Activated naive CD4-positive, alpha-beta T cell treated with anti-CD3 and anti-CD28 coated beads for 36 hours (primary cell): ENCODE measurements around the gene ERCC6L2. TPM values are rescaled to one million over a fixed set of nuclear protein-coding genes. Genes with fewer than 3 reads are reported as not detected.
A peak's percentile ranks its signal among the peaks of the same experiment; 100 is the strongest.

Experiments used
- CTCF ChIA-PET: fragments of 350-600 bp; sonication (Branson Sonifier 250); formaldehyde crosslinking; loops from one replicate; lab custom pipeline; 2021; ENCODE audit warnings: antibody characterized with exemption; lab: Charles Lee
- DNase-seq: peaks from one replicate; pipeline ENCODE4 v3.0.0-alpha.2; 2020
- H3K27ac Mint-ChIP-seq: one replicate; pipeline ENCODE4 v1.8.0; 2021; ENCODE audit warnings: mild to moderate bottlenecking, mixed read lengths
- H3K27me3 Mint-ChIP-seq: one replicate; pipeline ENCODE4 v1.8.0; 2021; ENCODE audit warnings: low read depth, mixed read lengths
- H3K36me3 Mint-ChIP-seq: one replicate; pipeline ENCODE4 v1.8.0; 2021; ENCODE audit warnings: low read depth, mixed read lengths
- H3K4me1 Mint-ChIP-seq: one replicate; pipeline ENCODE4 v1.8.0; 2021; ENCODE audit warnings: low read depth, mixed read lengths
- H3K4me3 Mint-ChIP-seq: one replicate; pipeline ENCODE4 v1.8.0; 2021; ENCODE audit warnings: mild to moderate bottlenecking, moderate library complexity, mixed read lengths
- H3K9me3 Mint-ChIP-seq: one replicate; pipeline ENCODE4 v1.8.0; 2021; ENCODE audit warnings: mixed read lengths
- intact Hi-C: fragments of 100-400 bp; cut with micrococcal nuclease; formaldehyde crosslinking; loops from one replicate; pipeline ENCODE4 v1.15.1; 2023
- total RNA-seq, 2 experiments: library from RNA; stranded (reverse); gene quantifications; one replicate each; pipeline ENCODE4 v1.2.3, GENCODE V29; 2021

The ERCC6L2 gene, protein sequence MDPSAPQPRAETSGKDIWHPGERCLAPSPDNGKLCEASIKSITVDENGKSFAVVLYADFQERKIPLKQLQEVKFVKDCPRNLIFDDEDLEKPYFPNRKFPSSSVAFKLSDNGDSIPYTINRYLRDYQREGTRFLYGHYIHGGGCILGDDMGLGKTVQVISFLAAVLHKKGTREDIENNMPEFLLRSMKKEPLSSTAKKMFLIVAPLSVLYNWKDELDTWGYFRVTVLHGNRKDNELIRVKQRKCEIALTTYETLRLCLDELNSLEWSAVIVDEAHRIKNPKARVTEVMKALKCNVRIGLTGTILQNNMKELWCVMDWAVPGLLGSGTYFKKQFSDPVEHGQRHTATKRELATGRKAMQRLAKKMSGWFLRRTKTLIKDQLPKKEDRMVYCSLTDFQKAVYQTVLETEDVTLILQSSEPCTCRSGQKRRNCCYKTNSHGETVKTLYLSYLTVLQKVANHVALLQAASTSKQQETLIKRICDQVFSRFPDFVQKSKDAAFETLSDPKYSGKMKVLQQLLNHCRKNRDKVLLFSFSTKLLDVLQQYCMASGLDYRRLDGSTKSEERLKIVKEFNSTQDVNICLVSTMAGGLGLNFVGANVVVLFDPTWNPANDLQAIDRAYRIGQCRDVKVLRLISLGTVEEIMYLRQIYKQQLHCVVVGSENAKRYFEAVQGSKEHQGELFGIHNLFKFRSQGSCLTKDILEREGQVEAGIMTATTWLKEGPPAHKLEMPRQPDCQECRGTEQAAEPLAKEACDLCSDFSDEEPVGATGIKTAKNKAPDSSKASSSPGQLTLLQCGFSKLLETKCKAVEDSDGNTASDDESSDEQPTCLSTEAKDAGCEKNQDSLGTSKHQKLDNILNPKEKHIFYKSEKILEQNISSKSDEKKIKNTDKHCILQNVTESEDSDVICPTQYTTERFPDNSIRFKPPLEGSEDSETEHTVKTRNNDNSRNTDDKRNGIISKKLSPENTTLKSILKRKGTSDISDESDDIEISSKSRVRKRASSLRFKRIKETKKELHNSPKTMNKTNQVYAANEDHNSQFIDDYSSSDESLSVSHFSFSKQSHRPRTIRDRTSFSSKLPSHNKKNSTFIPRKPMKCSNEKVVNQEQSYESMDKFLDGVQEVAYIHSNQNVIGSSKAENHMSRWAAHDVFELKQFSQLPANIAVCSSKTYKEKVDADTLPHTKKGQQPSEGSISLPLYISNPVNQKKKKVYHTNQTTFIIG (N-terminal part only)
- 10 to 100 TPM; 20.3 to 20.6 TPM for total RNA-seq

DNA sequence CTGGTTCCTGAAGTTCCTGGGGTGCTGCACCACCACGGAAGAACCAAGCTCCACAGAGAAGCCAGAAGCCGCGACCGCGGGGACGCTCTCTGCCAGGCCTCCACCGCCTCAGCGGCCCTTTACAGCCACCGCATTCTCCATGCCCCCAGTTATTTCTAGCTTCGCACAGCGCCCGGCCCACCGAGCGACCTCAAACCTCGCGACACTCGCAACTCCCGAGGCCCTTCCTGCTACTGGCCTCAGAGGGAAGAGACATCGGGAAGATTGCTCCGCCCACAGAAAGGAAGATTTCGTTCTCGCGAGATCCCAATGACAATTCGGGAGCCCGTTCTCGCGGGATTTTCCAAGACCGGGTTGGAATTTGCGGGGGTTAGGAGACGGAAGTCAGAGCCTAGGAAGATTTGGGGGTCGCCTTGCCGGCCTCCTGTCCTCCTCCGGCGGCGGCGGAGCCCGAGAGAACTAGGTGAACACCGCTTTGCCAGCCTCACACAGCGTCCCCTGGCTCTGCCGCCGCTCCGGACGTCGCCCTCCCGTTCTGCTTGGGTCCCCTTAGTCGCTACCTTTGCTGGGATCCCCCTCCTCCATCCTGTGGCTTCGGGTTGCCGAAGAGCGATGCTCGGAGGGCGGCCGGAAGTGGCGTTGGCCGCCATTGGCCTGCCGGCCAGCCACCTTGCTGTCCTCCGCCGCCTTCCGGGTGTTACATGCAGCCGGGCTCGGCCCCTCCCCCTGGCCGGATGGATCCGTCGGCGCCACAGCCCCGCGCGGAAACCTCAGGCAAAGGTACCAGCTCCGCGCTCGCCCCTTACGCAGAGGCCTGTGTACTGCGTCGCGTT lies at the start of gene ERCC6L2:
Gene ERCC6L2 (plus strand): TSS at position 387 of the 833 bp plus-strand sequence. CDS start 348 bp downstream, at position 735.
- Mint-ChIP-seq H3K27me3 (no peaks in the 10 kb centered on the region), H3K9me3 (peaks cover 8% of the 10 kb centered on the region), H3K4me1 (peaks cover 24% of the 10 kb centered on the region), H3K36me3 (peaks cover 44% of the 10 kb centered on the region), H3K4me3 (no peak within 1 kb of the TSS), H3K27ac (no peak within 1 kb of the TSS)
- peak; percentile 96 for DNase-seq
- intact Hi-C loops = loop anchor here (1.0 to 5.0 kb wide), 9 partner anchors 15 to 1148 kb away; partner anchors contain the start of genes AOPEP and ZNF367
- CTCF ChIA-PET = interaction anchor here (0.8 to 1.3 kb wide), 3 partner anchors 15 to 148 kb away, joined by 3 read pairs; no protein-coding TSS in a partner anchor

- Mint-ChIP-seq H3K9me3 (no peaks in the 10 kb centered on the region), H3K27ac (no peak overlapping the region), H3K4me1 (peaks cover 12% of the 10 kb centered on the region), H3K4me3 (no peak overlapping the region), H3K27me3 (no peaks in the 10 kb centered on the region), H3K36me3 (peaks cover 2% of the 10 kb centered on the region)
- DNase-seq = no peak
- intact Hi-C loops = no loop called here
- CTCF ChIA-PET = interaction anchor here (0.6 kb wide), 1 partner anchor 72 kb away, joined by 4 read pairs; no protein-coding TSS in a partner anchor
Measured at GRCh38 chr9:95826183-95826838, 49.2 kb upstream of the ERCC6L2 start.

DNA sequence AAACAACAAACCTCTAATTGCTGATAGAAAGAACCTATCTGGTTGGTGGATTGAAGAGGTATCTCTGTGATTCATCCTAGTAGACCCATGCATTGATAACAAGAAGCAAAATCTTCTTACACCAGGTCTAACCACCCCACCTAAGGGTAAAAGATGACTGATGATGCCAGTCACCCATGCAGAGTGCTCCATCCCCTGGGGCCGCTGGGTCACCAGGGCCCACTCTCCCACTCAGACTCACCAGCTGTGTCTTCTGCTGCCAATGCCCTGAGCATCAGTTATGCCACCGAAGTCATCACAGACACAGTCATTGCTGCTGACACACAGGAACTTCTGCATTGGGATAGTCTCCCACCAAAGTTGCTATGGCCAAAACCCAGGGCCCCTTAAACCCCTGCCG lies 44.7 kb upstream of the ERCC6L2 start:
- intact Hi-C loops = no loop called here
- DNase-seq = no peak
- H3K27me3 Mint-ChIP-seq = no peaks in the 10 kb centered on the region
- no peak overlapping the region for H3K4me3 Mint-ChIP-seq
- H3K4me1 Mint-ChIP-seq = no peaks in the 10 kb centered on the region
- no peak overlapping the region for H3K27ac Mint-ChIP-seq
- CTCF ChIA-PET = interaction anchor here (0.6 kb wide), 1 partner anchor 24 kb away, joined by 3 read pairs; no protein-coding TSS in a partner anchor
- no peaks in the 10 kb centered on the region for H3K9me3 Mint-ChIP-seq
- peaks cover 2% of the 10 kb centered on the region for H3K36me3 Mint-ChIP-seq

GRCh38 chr9:95831810-95832209 lies 43.7 kb upstream of the ERCC6L2 start:
- H3K4me1 Mint-ChIP-seq = no peaks in the 10 kb centered on the region
- DNase-seq = no peak
- no peak overlapping the region for H3K4me3 Mint-ChIP-seq
- no peak overlapping the region for H3K27ac Mint-ChIP-seq
- peaks cover 2% of the 10 kb centered on the region for H3K36me3 Mint-ChIP-seq
- intact Hi-C loops = no loop called here
- no peaks in the 10 kb centered on the region for H3K27me3 Mint-ChIP-seq
- H3K9me3 Mint-ChIP-seq = no peaks in the 10 kb centered on the region
- CTCF ChIA-PET = interaction anchor here (1.1 kb wide), 1 partner anchor 105 kb away, joined by 3 read pairs; no protein-coding TSS in a partner anchor

DNA sequence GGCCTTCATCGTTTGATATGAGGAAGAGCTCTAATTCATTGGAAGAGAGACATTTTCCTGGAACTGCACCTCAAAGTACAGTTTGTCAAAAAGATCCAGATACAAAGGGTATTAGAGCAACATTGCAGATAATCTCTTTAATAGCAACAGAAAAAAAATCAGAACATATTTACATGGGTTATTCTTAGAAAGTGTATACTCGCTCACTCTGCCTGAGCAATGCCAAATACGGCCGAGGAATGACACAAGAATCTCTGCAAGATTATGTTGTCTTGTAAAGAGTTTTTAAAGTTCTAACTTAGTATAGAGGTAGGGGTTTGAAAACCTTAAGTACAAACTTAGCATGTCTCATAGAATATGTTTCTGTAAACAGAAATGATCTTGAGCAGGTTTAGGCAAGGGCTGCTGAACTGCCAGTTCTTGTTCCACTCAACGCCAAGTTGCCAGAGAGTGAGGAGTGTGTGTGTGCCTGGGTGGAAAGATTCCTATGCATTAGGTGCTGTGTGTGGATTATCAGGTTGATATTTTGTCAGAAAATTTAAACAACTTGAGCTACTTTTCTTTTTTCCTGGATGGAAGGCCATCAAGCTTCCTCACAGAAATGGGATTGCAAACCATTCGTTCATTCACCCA lies 41.8 kb upstream of the ERCC6L2 start:
- Mint-ChIP-seq H3K4me1 (no peaks in the 10 kb centered on the region), H3K9me3 (no peaks in the 10 kb centered on the region), H3K4me3 (no peak overlapping the region), H3K27me3 (no peaks in the 10 kb centered on the region), H3K36me3 (peaks cover 2% of the 10 kb centered on the region), H3K27ac (no peak overlapping the region)
- CTCF ChIA-PET = no interaction called here
- intact Hi-C loops = no loop called here
- no peak for DNase-seq

DNA sequence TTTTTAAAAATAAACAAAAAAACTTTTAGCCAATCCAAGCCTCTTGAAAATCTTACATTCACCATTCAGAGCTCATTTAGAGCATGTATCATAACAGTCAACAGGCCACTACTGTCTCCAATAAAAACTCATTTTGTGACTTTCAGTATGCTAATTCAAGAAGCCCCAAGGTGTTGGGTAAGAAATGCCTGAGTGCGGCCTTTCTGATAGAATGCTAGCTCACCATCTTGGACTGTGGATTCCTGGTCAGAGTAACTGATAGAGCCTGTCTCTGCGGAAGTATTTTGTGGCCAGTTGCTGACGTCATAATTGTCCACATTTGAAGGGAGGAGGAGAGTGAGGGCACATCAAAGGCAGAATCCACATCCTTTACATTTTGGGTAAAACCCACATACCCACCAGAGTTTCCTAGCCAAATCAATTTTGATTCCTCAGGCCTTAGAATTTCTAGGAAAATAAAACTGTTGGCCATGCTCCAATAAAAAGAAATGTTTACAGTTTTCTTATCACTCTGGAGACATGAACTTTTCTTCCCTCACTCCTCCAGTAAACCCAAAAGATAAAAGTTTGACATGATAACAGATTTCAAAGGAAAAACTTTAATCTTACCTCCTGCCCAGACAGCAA lies 41.1 kb upstream of the ERCC6L2 start:
- intact Hi-C loops = no loop called here
- Mint-ChIP-seq H3K27ac (no peak overlapping the region), H3K36me3 (peaks cover 2% of the 10 kb centered on the region), H3K4me3 (no peak overlapping the region), H3K4me1 (no peaks in the 10 kb centered on the region), H3K27me3 (no peaks in the 10 kb centered on the region), H3K9me3 (no peaks in the 10 kb centered on the region)
- CTCF ChIA-PET = interaction anchor here (0.6 kb wide), 1 partner anchor 75 kb away, joined by 3 read pairs; no protein-coding TSS in a partner anchor
- DNase-seq = no peak

- no peak for DNase-seq
- Mint-ChIP-seq H3K36me3 (no peaks in the 10 kb centered on the region), H3K9me3 (no peaks in the 10 kb centered on the region), H3K4me1 (no peaks in the 10 kb centered on the region), H3K27ac (no peak overlapping the region), H3K27me3 (no peaks in the 10 kb centered on the region), H3K4me3 (no peak overlapping the region)
- intact Hi-C loops = no loop called here
- CTCF ChIA-PET = interaction anchor here (0.6 kb wide), 1 partner anchor 89 kb away, joined by 3 read pairs; no protein-coding TSS in a partner anchor
Measured at GRCh38 chr9:95835393-95835792, 40.1 kb upstream of the ERCC6L2 start.

- CTCF ChIA-PET = no interaction called here
- H3K36me3 Mint-ChIP-seq = no peaks in the 10 kb centered on the region
- no peak overlapping the region for H3K27ac Mint-ChIP-seq
Measured at GRCh38 chr9:95836072-95836471, 39.4 kb upstream of the ERCC6L2 start.

GRCh38 chr9:95839012-95839411 lies 36.5 kb upstream of the ERCC6L2 start:
- intact Hi-C loops = no loop called here
- H3K4me1 Mint-ChIP-seq = no peaks in the 10 kb centered on the region
- CTCF ChIA-PET = no interaction called here
- H3K27ac Mint-ChIP-seq = no peak overlapping the region
- H3K9me3 Mint-ChIP-seq = no peaks in the 10 kb centered on the region
- no peak for DNase-seq
- no peaks in the 10 kb centered on the region for H3K36me3 Mint-ChIP-seq
- no peak overlapping the region for H3K4me3 Mint-ChIP-seq
- no peaks in the 10 kb centered on the region for H3K27me3 Mint-ChIP-seq

More at GRCh38 chr9:95836072-95836471, 39.4 kb upstream of the ERCC6L2 start:
- Mint-ChIP-seq H3K4me3 (no peak overlapping the region), H3K27me3 (no peaks in the 10 kb centered on the region), H3K9me3 (no peaks in the 10 kb centered on the region), H3K4me1 (no peaks in the 10 kb centered on the region)
- no peak for DNase-seq
- intact Hi-C loops = no loop called here

- Mint-ChIP-seq H3K9me3 (no peaks in the 10 kb centered on the region), H3K36me3 (no peaks in the 10 kb centered on the region), H3K27ac (no peak overlapping the region), H3K27me3 (no peaks in the 10 kb centered on the region), H3K4me3 (no peak overlapping the region), H3K4me1 (no peaks in the 10 kb centered on the region)
- CTCF ChIA-PET = no interaction called here
- intact Hi-C loops = no loop called here
- DNase-seq = no peak
Measured at GRCh38 chr9:95840074-95840473, 35.4 kb upstream of the ERCC6L2 start.
